UCSD-AML1 (cell line): ENCODE measurements around the gene MAMSTR.

ENCODE experiments used
- DNase-seq: peaks from one replicate; lab custom pipeline; 2025; ENCODE audit not compliant: unreplicated experiment; lab: John Stamatoyannopoulos, UW

The MAMSTR gene

GRCh38 chr19:48668332-48668731 lies 51.2 kb downstream of the MAMSTR start:
- DNase-seq = no peak

- no peak for DNase-seq
Measured at GRCh38 chr19:48665786-48666185, 53.7 kb downstream of the MAMSTR start.

- no peak for DNase-seq
Measured at GRCh38 chr19:48664476-48664875, 55.0 kb downstream of the MAMSTR start.

GRCh38 chr19:48663667-48664066 lies 55.9 kb downstream of the MAMSTR start:
- no peak for DNase-seq
